HG03457 (cell line): ENCODE measurements around the gene SRMS.
"Not testable (repeated sequence)": the region's sequence is repeated elsewhere in the genome, so short reads cannot be mapped to it uniquely, and the experiment has no call there.

ENCODE experiments used
- ATAC-seq: cut with Tn5 transposase; IDR thresholded peaks from one replicate; pipeline ENCODE4 v1.9.1; 2021; ENCODE audit warnings: moderate number of reproducible peaks; ENCODE audit not compliant: unreplicated experiment

Gene SRMS

GRCh38 chr20:63525185-63525584 lies 22.4 kb downstream of the SRMS start:
- no peak for ATAC-seq

GRCh38 chr20:63522981-63523611 lies 24.5 kb downstream of the SRMS start:
- ATAC-seq, result no peak

GRCh38 chr20:63522091-63522868 lies 25.3 kb downstream of the SRMS start:
- ATAC-seq, result no peak

GRCh38 chr20:63521602-63522001 lies 25.9 kb downstream of the SRMS start:
- no peak for ATAC-seq

GRCh38 chr20:63520934-63521601 lies 26.5 kb downstream of the SRMS start:
- peak; percentile 25 for ATAC-seq

GRCh38 chr20:63520504-63520933 lies 27.0 kb downstream of the SRMS start, which contains the start of gene PPDPF:
TSS of gene PPDPF (plus strand) at chr20:63520765. CDS start at chr20:63521309, 544 bp downstream.
- ATAC-seq, result peak; percentile 54

GRCh38 chr20:63519668-63520503 lies 27.7 kb downstream of the SRMS start:
- peak; percentile 21 for ATAC-seq

- ATAC-seq, result no peak
Measured at GRCh38 chr20:63518946-63519667, 28.4 kb downstream of the SRMS start.

- no peak for ATAC-seq
Measured at GRCh38 chr20:63518351-63518861, 29.1 kb downstream of the SRMS start.

GRCh38 chr20:63517376-63518309 lies 29.9 kb downstream of the SRMS start:
- no peak for ATAC-seq

- not testable (repeated sequence) for ATAC-seq
Measured at GRCh38 chr20:63514520-63514919, 33.0 kb downstream of the SRMS start.

GRCh38 chr20:63513207-63513606 lies 34.3 kb downstream of the SRMS start:
- ATAC-seq, result no peak

- ATAC-seq, result no peak
Measured at GRCh38 chr20:63509088-63509564, 38.4 kb downstream of the SRMS start.

GRCh38 chr20:63508072-63508768 lies 39.3 kb downstream of the SRMS start:
- no peak for ATAC-seq

GRCh38 chr20:63507083-63507743 lies 40.3 kb downstream of the SRMS start:
- no peak for ATAC-seq

GRCh38 chr20:63505723-63506122 lies 41.8 kb downstream of the SRMS start:
- ATAC-seq, result no peak

GRCh38 chr20:63505281-63505680 lies 42.3 kb downstream of the SRMS start:
- no peak for ATAC-seq

GRCh38 chr20:63504642-63505041 lies 42.9 kb downstream of the SRMS start:
- no peak for ATAC-seq
